Cardiac fibroblast (primary cell): ENCODE data around the gene NAALADL2.

ENCODE experiments used
- DNase-seq, 2 donors: peaks; one replicate each; pipeline versions ENCODE4 v3.0.0 to v3.0.0-alpha.2; 2010; ENCODE audit warnings: low read depth in 2 of 2
- H3K4me3 ChIP-seq, 2 donors: replicated peaks in 1 of 2; 1 replicate in 1 of 2; 2 replicates in 1 of 2; pipeline ENCODE4 v1.5.1; 2011; ENCODE audit warnings: low read depth in 2 of 2, low read length in 2 of 2, mild to moderate bottlenecking in 2 of 2, moderate library complexity in 1 of 2
- TF ChIP-seq, protein P1 (sequence below): IDR thresholded peaks from one replicate; pipeline ENCODE4 v1.5.1; 2011; ENCODE audit warnings: low read depth, mild to moderate bottlenecking, low read length, inconsistent platforms

Gene NAALADL2

GRCh38 chr3:175646865-175647264, 787.7 kb downstream of the NAALADL2 start:
- TF ChIP-seq, protein P1, sequence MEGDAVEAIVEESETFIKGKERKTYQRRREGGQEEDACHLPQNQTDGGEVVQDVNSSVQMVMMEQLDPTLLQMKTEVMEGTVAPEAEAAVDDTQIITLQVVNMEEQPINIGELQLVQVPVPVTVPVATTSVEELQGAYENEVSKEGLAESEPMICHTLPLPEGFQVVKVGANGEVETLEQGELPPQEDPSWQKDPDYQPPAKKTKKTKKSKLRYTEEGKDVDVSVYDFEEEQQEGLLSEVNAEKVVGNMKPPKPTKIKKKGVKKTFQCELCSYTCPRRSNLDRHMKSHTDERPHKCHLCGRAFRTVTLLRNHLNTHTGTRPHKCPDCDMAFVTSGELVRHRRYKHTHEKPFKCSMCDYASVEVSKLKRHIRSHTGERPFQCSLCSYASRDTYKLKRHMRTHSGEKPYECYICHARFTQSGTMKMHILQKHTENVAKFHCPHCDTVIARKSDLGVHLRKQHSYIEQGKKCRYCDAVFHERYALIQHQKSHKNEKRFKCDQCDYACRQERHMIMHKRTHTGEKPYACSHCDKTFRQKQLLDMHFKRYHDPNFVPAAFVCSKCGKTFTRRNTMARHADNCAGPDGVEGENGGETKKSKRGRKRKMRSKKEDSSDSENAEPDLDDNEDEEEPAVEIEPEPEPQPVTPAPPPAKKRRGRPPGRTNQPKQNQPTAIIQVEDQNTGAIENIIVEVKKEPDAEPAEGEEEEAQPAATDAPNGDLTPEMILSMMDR, result no peak
- DNase-seq, result no peak
- H3K4me3 ChIP-seq, result no peak overlapping the region

DNA sequence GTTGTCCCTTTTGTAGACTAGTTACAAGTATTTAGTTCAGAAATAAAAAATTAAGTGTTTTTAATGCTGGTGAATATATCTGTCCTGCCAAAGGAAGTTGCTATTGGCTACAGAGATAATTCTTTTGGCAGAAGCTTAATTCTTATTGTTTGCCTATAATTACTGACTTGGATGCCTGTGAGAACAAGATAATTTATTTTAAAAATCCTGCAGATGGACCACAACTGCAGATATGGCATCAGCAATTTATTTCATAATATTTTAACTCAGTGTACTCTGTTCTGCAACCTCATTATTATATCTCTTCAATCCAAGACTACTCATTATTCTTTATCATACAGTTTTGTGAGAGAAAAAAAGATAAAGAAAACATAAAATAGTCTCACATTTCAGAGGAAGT, 789.8 kb downstream of the NAALADL2 start:
- H3K4me3 ChIP-seq, result no peak overlapping the region
- TF ChIP-seq, protein P1, result no peak
- DNase-seq, result peak in 1 of 2 donors; percentile 38

DNA sequence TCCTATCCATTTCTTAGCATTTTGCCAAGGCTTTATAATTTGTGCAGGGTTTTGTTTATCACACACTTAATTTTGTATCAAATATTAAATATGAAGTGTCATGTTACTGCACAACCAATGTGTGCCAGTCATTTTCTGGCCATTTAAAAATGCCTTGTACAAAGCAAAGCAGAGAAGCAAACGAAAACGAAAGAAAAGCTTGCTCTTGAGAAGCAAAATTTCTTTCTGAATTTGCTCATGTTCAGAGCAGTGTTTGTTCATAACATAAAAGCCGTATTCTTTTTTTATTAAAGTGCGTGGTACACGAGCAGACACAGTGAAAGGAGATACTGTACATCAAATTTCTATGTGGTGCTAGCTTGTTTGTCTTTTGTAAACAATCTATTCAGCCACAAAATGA, 792.6 kb downstream of the NAALADL2 start:
- no peak for DNase-seq
- no peak overlapping the region for H3K4me3 ChIP-seq
- TF ChIP-seq, protein P1, result no peak

DNA sequence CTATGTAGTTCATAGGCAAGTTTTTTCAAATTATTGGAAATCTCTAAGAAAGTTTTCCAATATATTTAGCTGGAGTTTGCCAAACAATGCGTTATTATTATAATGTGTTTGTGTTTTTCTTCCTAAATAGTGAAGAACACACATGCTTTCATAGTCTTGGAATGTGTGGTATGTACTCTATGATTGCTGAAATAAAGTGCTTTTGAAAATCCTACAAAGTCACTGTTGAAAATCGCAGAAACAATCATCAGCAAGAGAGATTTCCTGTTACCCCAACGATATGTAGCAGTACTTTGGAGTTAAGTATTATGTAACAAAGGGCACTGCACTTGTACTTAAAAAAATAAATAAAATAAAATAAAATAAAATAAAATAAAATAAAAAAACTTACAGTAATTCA, 796.2 kb downstream of the NAALADL2 start:
- DNase-seq, result peak; percentile 34 to 68
- no peak overlapping the region for H3K4me3 ChIP-seq
- TF ChIP-seq, protein P1, result no peak

GRCh38 chr3:175656461-175656860, 797.3 kb downstream of the NAALADL2 start:
- no peak for DNase-seq
- no peak overlapping the region for H3K4me3 ChIP-seq
- TF ChIP-seq, protein P1, result no peak

GRCh38 chr3:175659670-175660350, 800.7 kb downstream of the NAALADL2 start:
- H3K4me3 ChIP-seq, result no peak overlapping the region
- TF ChIP-seq, protein P1, result no peak
- DNase-seq, result peak in 1 of 2 donors; percentile 12

GRCh38 chr3:175662815-175663214, 803.7 kb downstream of the NAALADL2 start:
- H3K4me3 ChIP-seq, result no peak overlapping the region
- no peak for DNase-seq
- TF ChIP-seq, protein P1, result no peak
